ENCODE results near the gene AJUBA. TPM values are rescaled to one million over a fixed set of nuclear protein-coding genes. Genes with fewer than 3 reads are reported as not detected.

AJUBA gene
- total RNA-seq, 1 experiment from 2014 or later, result 42.6 TPM

- H3K9me2 ChIP-seq (ENCODE audit: insufficient read depth), result no peaks in the 10 kb centered on the region
- BruUV-seq (replicated peaks), result no TSS peak
- H3K4me3 ChIP-seq, result no peak overlapping the region
- H3K4me1 ChIP-seq (replicated peaks; ENCODE audit: insufficient read depth), result no peaks in the 10 kb centered on the region
- H3F3A ChIP-seq (ENCODE audit: insufficient read depth, low read depth), result peaks cover 4% of the 10 kb centered on the region; the same call in 1 of the 2 replicates
- no peak overlapping the region for H2AFZ ChIP-seq
- no peak overlapping the region for H3K27ac ChIP-seq
- POLR2A ChIA-PET (ENCODE audit: unreplicated experiment), result interaction anchor here (0.5 kb wide), 1 partner anchor 168 kb away, joined by 4 read pairs; no protein-coding TSS in a partner anchor
- H3K9me3 ChIP-seq (ENCODE audit: insufficient read depth, low read depth), result no peaks in the 10 kb centered on the region
- no peaks in the 10 kb centered on the region for H4K20me1 ChIP-seq (ENCODE audit: insufficient read depth)
- no peak for DNase-seq
- no peaks in the 10 kb centered on the region for H3K79me2 ChIP-seq (ENCODE audit: low read depth)
- CTCF ChIA-PET, result interaction anchor here (0.6 to 1.6 kb wide), 3 partner anchors 9 to 106 kb away, joined by 3 to 5 read pairs (median 4); no protein-coding TSS in a partner anchor
- no peak overlapping the region for H3K4me2 ChIP-seq
- no peaks in the 10 kb centered on the region for H3K27me3 ChIP-seq (ENCODE audit: insufficient read depth, low read depth)
- intact Hi-C loops (cut with micrococcal nuclease; ENCODE audit: unreplicated experiment), result no loop called here
- no peak for TF ChIP-seq CTCF (conservative IDR thresholded peaks at IDR 0.05)
- no peak for TF ChIP-seq EZH2 (IDR thresholded peaks at IDR 0.05; ENCODE audit: low read depth)
- H3K36me3 ChIP-seq (ENCODE audit: low read depth), result no peaks in the 10 kb centered on the region
These were observed 13.7 kb upstream of the AJUBA start for GRCh38 chr14:22995889-22996625.

GRCh38 chr14:22994762-22995275, 12.5 kb upstream of the AJUBA start:
- no TSS peak for BruUV-seq (replicated peaks)
- no peak overlapping the region for H3K4me3 ChIP-seq
- no peaks in the 10 kb centered on the region for H3K27me3 ChIP-seq (ENCODE audit: insufficient read depth, low read depth)
- CTCF ChIA-PET, result interaction anchor here (0.6 to 1.6 kb wide), 12 partner anchors 8 to 358 kb away, joined by 3 to 11 read pairs (median 4); partner anchors contain the start of genes ACIN1 and C14orf119
- H3K9me2 ChIP-seq (ENCODE audit: insufficient read depth), result no peaks in the 10 kb centered on the region
- no peaks in the 10 kb centered on the region for H3K9me3 ChIP-seq (ENCODE audit: insufficient read depth, low read depth)
- POLR2A ChIA-PET (ENCODE audit: unreplicated experiment), result interaction anchor here (0.7 kb wide), 2 partner anchors 12 to 563 kb away, joined by 3 to 4 read pairs; no protein-coding TSS in a partner anchor
- H3K79me2 ChIP-seq (ENCODE audit: low read depth), result no peaks in the 10 kb centered on the region
- intact Hi-C loops (cut with micrococcal nuclease; ENCODE audit: unreplicated experiment), result no loop called here
- H3F3A ChIP-seq (ENCODE audit: insufficient read depth, low read depth), result peaks cover 4% of the 10 kb centered on the region; the same call in 1 of the 2 replicates
- H4K20me1 ChIP-seq (ENCODE audit: insufficient read depth), result no peaks in the 10 kb centered on the region
- no peak for DNase-seq
- no peak overlapping the region for H3K4me2 ChIP-seq
- H3K36me3 ChIP-seq (ENCODE audit: low read depth), result no peaks in the 10 kb centered on the region
- H2AFZ ChIP-seq, result no peak overlapping the region
- H3K4me1 ChIP-seq (replicated peaks; ENCODE audit: insufficient read depth), result no peaks in the 10 kb centered on the region
- H3K27ac ChIP-seq, result no peak overlapping the region
- no peak for TF ChIP-seq CTCF (conservative IDR thresholded peaks at IDR 0.05)
- no peak for TF ChIP-seq EZH2 (IDR thresholded peaks at IDR 0.05; ENCODE audit: low read depth)

- DNase-seq, result no peak
- H3K4me1 ChIP-seq (replicated peaks; ENCODE audit: insufficient read depth), result no peaks in the 10 kb centered on the region
- no peaks in the 10 kb centered on the region for H4K20me1 ChIP-seq (ENCODE audit: insufficient read depth)
- TF ChIP-seq EZH2 (IDR thresholded peaks at IDR 0.05; ENCODE audit: low read depth) (no peak), CTCF (conservative IDR thresholded peaks at IDR 0.05) (no peak)
- H3K36me3 ChIP-seq (ENCODE audit: low read depth), result no peaks in the 10 kb centered on the region
- H3K4me2 ChIP-seq, result no peak overlapping the region
- peaks cover 4% of the 10 kb centered on the region; the same call in 1 of the 2 replicates for H3F3A ChIP-seq (ENCODE audit: insufficient read depth, low read depth)
- BruUV-seq (replicated peaks), result no TSS peak
- intact Hi-C loops (cut with micrococcal nuclease; ENCODE audit: unreplicated experiment), result no loop called here
- no peaks in the 10 kb centered on the region for H3K9me2 ChIP-seq (ENCODE audit: insufficient read depth)
- no peaks in the 10 kb centered on the region for H3K79me2 ChIP-seq (ENCODE audit: low read depth)
- ChIA-PET POLR2A (ENCODE audit: unreplicated experiment) (no interaction called here), CTCF (no interaction called here)
- no peak overlapping the region for H2AFZ ChIP-seq
- no peaks in the 10 kb centered on the region for H3K27me3 ChIP-seq (ENCODE audit: insufficient read depth, low read depth)
- no peaks in the 10 kb centered on the region for H3K9me3 ChIP-seq (ENCODE audit: insufficient read depth, low read depth)
- H3K27ac ChIP-seq, result no peak overlapping the region
- H3K4me3 ChIP-seq, result no peak overlapping the region
These were observed 11.2 kb upstream of the AJUBA start for GRCh38 chr14:22993517-22993916.
